Activated naive CD4-positive, alpha-beta T cell treated with anti-CD3 and anti-CD28 coated beads for 36 hours (primary cell): ENCODE data around the gene TEAD2. TPM values are rescaled to one million over a fixed set of nuclear protein-coding genes. Genes with fewer than 3 reads are reported as not detected.

Source experiments
- CTCF ChIA-PET: fragments of 350-600 bp; sonication (Branson Sonifier 250); formaldehyde crosslinking; loops from one replicate; lab custom pipeline; 2021; ENCODE audit warnings: antibody characterized with exemption; lab: Charles Lee
- DNase-seq: peaks from one replicate; pipeline ENCODE4 v3.0.0-alpha.2; 2020
- H3K27ac Mint-ChIP-seq: one replicate; pipeline ENCODE4 v1.8.0; 2021; ENCODE audit warnings: mild to moderate bottlenecking, mixed read lengths
- H3K27me3 Mint-ChIP-seq: one replicate; pipeline ENCODE4 v1.8.0; 2021; ENCODE audit warnings: low read depth, mixed read lengths
- H3K36me3 Mint-ChIP-seq: one replicate; pipeline ENCODE4 v1.8.0; 2021; ENCODE audit warnings: low read depth, mixed read lengths
- H3K4me1 Mint-ChIP-seq: one replicate; pipeline ENCODE4 v1.8.0; 2021; ENCODE audit warnings: low read depth, mixed read lengths
- H3K4me3 Mint-ChIP-seq: one replicate; pipeline ENCODE4 v1.8.0; 2021; ENCODE audit warnings: mild to moderate bottlenecking, moderate library complexity, mixed read lengths
- H3K9me3 Mint-ChIP-seq: one replicate; pipeline ENCODE4 v1.8.0; 2021; ENCODE audit warnings: mixed read lengths
- intact Hi-C: fragments of 100-400 bp; cut with micrococcal nuclease; formaldehyde crosslinking; loops from one replicate; pipeline ENCODE4 v1.15.1; 2023
- total RNA-seq, 2 experiments: library from RNA; stranded (reverse); gene quantifications; one replicate each; pipeline ENCODE4 v1.2.3, GENCODE V29; 2021

Gene TEAD2
- total RNA-seq, 2 experiments from 2014 or later, result 0.20 TPM; not detected in 1

DNA sequence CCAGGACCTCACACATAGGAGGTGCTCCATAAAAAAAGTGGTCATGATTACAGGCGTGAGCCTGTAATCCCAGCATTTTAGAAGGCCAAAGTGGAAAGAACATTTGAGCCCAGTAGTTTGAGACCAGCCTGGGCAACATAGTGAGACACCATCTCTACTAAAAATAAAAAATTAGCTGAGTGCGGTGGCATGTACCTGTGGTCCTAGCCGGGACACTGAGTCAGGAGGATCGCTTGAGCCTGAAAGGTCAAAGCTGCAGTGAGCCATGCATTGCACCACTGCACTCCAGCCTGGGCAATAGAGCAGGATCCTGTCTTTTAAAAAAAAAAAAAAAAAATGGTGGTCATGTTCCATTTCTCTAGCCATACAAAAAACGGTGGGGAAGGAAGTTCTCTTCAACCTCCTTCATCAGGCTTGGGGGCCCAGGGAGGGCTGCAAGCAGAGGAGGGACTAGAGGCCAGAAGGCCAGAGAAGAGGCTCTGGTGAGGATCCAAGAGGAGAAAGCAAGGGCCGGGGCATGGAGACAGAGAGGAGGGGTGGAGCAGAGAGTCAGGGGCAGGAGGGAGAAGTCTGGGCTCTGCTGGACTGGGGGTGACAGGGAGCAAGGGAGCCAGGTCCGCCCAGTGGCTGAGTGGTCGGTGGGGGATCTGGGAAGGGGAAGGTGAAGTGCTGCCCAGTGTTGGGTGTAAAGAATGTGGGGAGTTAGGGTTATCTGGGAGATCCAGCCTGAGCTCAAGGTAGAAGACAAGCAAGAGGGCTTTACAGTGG lies 34.7 kb upstream of the TEAD2 start:
- H3K36me3 Mint-ChIP-seq, result no peaks in the 10 kb centered on the region
- DNase-seq, result no peak
- intact Hi-C loops, result no loop called here
- no peak overlapping the region for H3K27ac Mint-ChIP-seq
- H3K9me3 Mint-ChIP-seq, result no peaks in the 10 kb centered on the region
- H3K4me1 Mint-ChIP-seq, result peaks cover 21% of the 10 kb centered on the region
- H3K4me3 Mint-ChIP-seq, result no peak overlapping the region
- peaks cover 3% of the 10 kb centered on the region for H3K27me3 Mint-ChIP-seq
- CTCF ChIA-PET, result no interaction called here

DNA sequence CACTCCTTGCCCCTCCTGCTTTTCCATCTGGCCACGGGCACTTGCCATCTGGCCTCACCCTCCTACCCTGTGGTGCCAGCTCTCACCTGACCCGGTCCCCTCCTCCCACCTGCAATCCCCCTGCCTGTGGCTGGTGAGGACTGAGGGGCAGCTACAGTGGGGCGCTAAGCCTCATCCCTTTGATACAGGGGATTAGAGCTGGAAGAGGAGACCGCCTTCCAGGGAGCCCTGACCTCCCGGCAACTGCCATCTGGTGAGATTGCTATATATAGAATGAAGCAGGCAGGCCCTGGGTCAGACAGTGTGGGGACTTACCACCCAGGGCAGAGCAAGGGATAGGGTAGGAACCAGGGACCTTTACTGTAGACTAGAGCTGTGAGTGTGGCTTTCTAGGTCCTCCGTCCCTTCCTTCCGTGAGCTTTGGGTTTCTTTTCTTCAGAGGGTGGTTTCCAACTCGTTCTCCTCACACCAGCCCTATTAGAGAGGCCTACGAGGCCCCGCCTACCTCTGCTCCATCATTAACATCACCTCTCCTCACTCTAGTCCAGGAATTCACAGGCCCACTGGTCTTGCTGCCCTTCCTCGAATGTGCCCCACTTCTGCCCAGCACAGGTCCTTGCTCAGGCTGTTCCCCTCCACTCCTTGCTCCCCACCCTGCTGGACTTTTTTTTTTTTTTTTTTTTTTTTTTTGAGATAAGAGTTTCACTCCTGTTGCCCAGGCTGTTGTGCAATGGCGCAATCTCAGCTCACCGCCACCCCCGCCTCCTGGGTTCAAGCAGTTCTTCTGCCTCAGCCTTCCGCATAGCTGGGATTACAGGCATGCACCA lies 33.6 kb upstream of the TEAD2 start:
- H3K4me3 Mint-ChIP-seq, result no peak overlapping the region

DNA sequence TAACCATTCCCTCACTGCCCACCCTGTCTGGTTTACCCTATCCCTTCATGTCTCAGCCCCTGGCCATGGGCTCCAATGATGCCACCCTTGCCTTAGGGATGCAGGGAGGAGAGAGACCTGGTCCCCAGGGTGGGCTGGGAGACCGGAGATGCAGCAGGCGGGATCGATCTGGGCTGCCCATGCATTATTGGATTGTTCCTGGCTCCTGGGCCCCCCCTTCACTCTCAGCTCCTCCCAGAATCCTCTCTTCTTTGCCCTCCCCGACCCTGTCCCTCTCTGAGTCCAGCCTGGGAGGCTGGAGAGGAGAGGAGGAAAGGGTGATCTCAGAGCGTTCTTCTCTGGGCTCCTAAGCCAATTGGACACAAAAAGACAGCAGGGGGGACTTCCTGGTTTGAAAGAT lies 31.7 kb upstream of the TEAD2 start:
- CTCF ChIA-PET, result interaction anchor here (0.6 to 1.1 kb wide), 8 partner anchors 27 to 603 kb away, joined by 3 to 5 read pairs (median 3); no protein-coding TSS in a partner anchor
- Mint-ChIP-seq H3K9me3 (no peaks in the 10 kb centered on the region), H3K4me1 (peaks cover 17% of the 10 kb centered on the region), H3K27me3 (peaks cover 3% of the 10 kb centered on the region), H3K4me3 (no peak overlapping the region), H3K36me3 (no peaks in the 10 kb centered on the region), H3K27ac (no peak overlapping the region)
- intact Hi-C loops, result loop anchor here (2.0 kb wide), 2 partner anchors 29 to 37 kb away; partner anchors contain the start of gene PTH2
- no peak for DNase-seq

More for the DNA sequence above, 33.6 kb upstream of the TEAD2 start:
- Mint-ChIP-seq H3K9me3 (no peaks in the 10 kb centered on the region), H3K27me3 (peaks cover 3% of the 10 kb centered on the region), H3K36me3 (no peaks in the 10 kb centered on the region), H3K27ac (no peak overlapping the region), H3K4me1 (peaks cover 22% of the 10 kb centered on the region)
- intact Hi-C loops, result no loop called here
- CTCF ChIA-PET, result no interaction called here
- no peak for DNase-seq

DNA sequence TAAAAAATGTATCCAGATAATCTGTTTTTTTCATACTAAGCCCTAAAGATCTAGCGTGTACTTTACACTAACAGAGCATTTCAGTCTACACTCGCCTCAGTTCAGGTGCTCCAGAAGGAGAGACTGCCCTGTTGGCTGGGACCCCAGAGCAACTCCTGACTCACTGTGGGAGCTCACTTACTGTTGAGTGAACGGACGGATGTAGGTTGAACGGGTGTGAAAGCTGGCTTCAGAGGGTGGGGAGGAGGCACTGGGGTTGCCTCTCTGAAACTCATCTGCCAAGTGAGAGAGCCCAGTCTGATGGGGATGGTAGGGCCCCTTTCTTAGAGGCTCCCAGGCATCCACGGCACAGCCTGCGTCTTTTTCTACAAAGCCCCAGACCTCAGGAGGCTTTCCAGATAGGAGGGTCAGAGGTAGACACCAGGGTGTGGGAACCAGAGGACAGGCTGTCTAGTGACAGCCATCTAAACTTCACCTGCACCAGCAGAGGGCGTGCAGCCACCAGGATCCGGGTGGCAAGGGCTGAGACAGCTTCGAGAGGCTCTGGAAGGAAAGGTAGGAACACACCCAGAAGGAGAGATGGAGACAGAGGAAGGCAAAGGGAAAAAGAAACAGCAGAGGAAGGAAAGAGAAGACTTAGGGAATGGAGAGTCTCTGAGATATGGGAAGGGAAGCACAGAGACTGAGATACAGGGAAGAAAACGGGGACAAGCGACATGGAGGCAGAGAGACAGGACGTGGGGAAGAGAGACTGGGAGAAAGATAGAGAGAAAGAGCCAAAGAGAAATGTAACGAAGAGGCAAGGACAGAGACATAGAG lies 29.6 kb upstream of the TEAD2 start:
- DNase-seq, result peak; percentile 88
- Mint-ChIP-seq H3K4me3 (no peak overlapping the region), H3K9me3 (no peaks in the 10 kb centered on the region), H3K27me3 (peaks cover 3% of the 10 kb centered on the region), H3K4me1 (peaks cover 15% of the 10 kb centered on the region), H3K27ac (no peak overlapping the region), H3K36me3 (no peaks in the 10 kb centered on the region)
- CTCF ChIA-PET, result interaction anchor here (0.6 to 4.0 kb wide), 18 partner anchors 11 to 157 kb away, joined by 3 to 18 read pairs (median 4); partner anchors contain the start of genes GFY and PIH1D1
- intact Hi-C loops, result loop anchor here (1.0 to 2.0 kb wide), 5 partner anchors 31 to 83 kb away; partner anchors contain the start of genes FLT3LG and PTH2

DNA sequence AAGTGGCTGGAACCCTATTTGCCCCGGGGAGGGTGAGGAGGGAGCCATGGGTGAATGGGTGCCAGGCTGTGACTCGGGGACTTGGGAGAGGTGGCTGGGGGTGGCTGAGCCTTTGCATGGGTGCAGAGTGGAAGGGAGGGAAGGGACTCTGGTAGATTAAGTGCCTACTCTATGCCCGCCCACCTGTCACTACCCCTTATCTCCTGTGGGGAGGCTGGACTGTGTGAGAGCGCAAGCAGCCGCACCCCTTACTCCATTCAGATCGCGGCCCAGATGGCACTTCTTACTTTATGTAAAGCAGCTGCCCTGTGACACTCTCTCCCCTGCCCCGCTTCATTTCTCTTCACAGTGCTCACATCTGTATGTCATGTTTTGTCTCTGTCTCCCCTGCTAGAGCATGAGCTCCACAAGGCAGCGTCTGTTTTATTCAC lies 28.7 kb upstream of the TEAD2 start:
- intact Hi-C loops, result no loop called here
- no peaks in the 10 kb centered on the region for H3K36me3 Mint-ChIP-seq
- peaks cover 15% of the 10 kb centered on the region for H3K4me1 Mint-ChIP-seq
- H3K27ac Mint-ChIP-seq, result no peak overlapping the region
- DNase-seq, result no peak
- CTCF ChIA-PET, result interaction anchor here (0.6 to 4.0 kb wide), 15 partner anchors 10 to 120 kb away, joined by 3 to 18 read pairs (median 4); partner anchors contain the start of genes GFY and PIH1D1
- H3K4me3 Mint-ChIP-seq, result no peak overlapping the region
- no peaks in the 10 kb centered on the region for H3K9me3 Mint-ChIP-seq
- peaks cover 3% of the 10 kb centered on the region for H3K27me3 Mint-ChIP-seq

DNA sequence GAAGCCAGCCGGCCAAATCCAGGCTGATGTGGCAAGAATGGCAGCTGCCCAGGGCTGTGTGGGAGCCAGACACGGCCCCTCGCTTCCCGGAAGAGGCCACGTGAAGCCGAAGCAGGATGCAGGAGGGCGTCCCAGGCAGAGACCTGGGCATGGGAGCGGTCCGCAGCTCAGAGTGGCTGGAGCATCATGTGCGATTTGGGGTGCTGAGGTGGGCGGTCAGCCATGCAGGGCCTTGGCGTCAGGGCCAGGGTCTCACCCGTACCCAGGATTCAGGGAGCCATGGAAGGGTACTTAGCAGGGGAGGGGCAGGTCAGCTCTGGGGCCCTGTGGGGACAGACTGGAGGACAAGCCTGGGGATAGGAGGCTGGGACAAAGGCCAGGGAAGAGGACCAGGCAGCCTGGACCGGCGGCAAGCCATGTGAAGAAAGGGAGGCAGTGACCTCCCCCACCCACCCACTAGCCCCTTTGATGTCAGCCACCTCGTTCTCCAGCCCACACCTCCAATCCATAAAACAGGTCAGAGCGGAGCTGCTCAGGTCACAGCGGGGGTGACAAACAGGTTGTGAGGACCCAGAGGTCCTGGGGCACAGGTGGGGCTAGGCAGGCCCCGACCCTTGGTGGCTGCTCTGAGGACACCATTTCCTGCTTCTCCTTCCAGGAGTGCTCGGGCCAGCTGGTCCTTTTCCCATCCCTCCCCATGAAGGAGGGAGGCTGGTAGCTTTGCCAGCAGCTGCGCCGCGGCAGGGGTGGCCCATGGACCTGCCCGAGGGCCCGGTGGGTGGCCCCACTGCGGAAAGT lies 28.1 kb upstream of the TEAD2 start:
- Mint-ChIP-seq H3K27ac (no peak overlapping the region), H3K4me3 (no peak overlapping the region), H3K36me3 (no peaks in the 10 kb centered on the region), H3K9me3 (no peaks in the 10 kb centered on the region), H3K27me3 (peaks cover 3% of the 10 kb centered on the region), H3K4me1 (peaks cover 15% of the 10 kb centered on the region)
- intact Hi-C loops, result no loop called here
- CTCF ChIA-PET, result interaction anchor here (0.8 to 4.0 kb wide), 11 partner anchors 19 to 176 kb away, joined by 3 to 18 read pairs (median 3); partner anchors contain the start of gene PIH1D1
- no peak for DNase-seq

DNA sequence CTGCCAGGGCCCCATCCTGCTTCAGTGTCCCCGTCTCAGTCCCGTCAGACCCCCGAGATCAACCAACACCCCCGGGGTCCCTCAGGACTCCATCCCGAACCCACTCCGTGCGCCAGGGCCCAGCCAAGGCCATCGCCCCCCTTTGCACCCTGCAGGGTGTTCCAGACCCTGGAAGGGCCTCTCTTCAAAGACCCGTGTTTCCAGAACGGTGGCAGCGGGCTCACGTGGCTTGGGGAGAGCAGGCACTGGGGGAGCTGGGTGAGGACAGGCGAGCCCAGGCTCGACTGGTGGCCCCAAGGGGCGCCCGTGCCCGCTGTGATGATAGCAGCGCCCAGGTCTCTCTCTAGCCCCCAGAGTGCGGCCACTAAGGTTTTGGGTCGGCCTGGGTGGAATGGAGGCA lies 27.2 kb upstream of the TEAD2 start:
- Mint-ChIP-seq H3K27me3 (peaks cover 3% of the 10 kb centered on the region), H3K36me3 (no peaks in the 10 kb centered on the region), H3K4me1 (peaks cover 15% of the 10 kb centered on the region), H3K9me3 (no peaks in the 10 kb centered on the region), H3K27ac (no peak overlapping the region), H3K4me3 (peak overlapping the region; percentile 4)
- intact Hi-C loops, result loop anchor here (2.0 kb wide), 1 partner anchor 55 kb away; the partner anchor contains the start of gene CD37
- CTCF ChIA-PET, result interaction anchor here (1.1 to 4.0 kb wide), 3 partner anchors 56 to 177 kb away, joined by 3 to 18 read pairs (median 3); no protein-coding TSS in a partner anchor
- no peak for DNase-seq

DNA sequence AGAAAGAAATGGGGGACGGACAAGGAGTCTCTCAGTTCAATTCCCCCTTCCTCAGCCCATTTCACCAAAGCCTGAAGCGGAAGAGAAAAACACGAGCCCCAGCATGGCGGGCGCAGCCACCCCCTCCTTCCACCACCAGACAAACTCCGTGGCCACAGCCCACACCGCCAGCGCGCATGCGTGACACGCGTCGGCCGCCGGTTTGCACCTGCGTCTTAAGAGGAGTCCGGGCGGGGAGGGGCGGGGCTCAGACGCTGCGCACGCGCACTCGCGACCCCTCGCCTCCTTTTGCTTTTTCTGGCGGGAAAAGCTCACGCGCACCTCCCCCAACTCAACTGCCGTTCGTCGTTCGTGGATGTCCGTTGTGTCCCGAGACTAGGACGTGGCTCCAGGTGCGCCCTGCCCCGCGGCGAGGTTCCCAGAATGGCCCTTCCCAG lies 25.7 kb upstream of the TEAD2 start, which contains the start of gene KASH5:
KASH5 (plus strand) TSS at position 314 of the 437 bp plus-strand sequence. CDS start 2,635 bp downstream, outside the sequence.
- Mint-ChIP-seq H3K4me3 (peak within 1 kb of the TSS; percentile 68), H3K27ac (peak within 1 kb of the TSS; percentile 86), H3K4me1 (peaks cover 15% of the 10 kb centered on the region), H3K27me3 (peaks cover 3% of the 10 kb centered on the region), H3K36me3 (no peaks in the 10 kb centered on the region), H3K9me3 (no peaks in the 10 kb centered on the region)
- CTCF ChIA-PET, result interaction anchor here (0.6 to 1.3 kb wide), 2 partner anchors 83 to 88 kb away, joined by 3 to 4 read pairs; no protein-coding TSS in a partner anchor
- intact Hi-C loops, result loop anchor here (1.0 to 2.0 kb wide), 2 partner anchors 53 to 82 kb away; partner anchors contain the start of gene CD37
- peak; percentile 95 for DNase-seq

DNA sequence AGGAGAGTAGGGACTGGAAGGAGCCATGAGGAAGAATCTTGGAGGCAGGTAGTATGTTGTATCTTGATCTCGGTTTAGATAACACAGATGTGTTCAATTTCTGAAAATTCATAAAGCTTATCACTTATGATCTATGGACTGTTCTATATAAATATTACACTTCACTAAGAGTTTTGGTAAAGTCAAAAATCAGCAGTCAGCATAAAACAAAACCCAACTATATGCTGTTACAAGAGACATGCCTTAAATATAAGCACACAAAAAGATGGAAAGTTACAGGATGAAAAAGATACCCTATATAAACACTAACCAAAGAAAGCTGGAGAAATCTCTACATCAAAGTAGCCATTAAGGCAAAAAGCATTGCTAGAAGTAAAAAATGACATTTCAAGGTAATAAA lies 21.4 kb upstream of the TEAD2 start:
- DNase-seq, result no peak
- no peaks in the 10 kb centered on the region for H3K36me3 Mint-ChIP-seq
- CTCF ChIA-PET, result interaction anchor here (0.7 kb wide), 1 partner anchor 659 kb away, joined by 6 read pairs; no protein-coding TSS in a partner anchor
- peaks cover 3% of the 10 kb centered on the region for H3K9me3 Mint-ChIP-seq
- no peak overlapping the region for H3K4me3 Mint-ChIP-seq
- H3K27ac Mint-ChIP-seq, result no peak overlapping the region
- intact Hi-C loops, result no loop called here
- peaks cover 9% of the 10 kb centered on the region for H3K4me1 Mint-ChIP-seq
- H3K27me3 Mint-ChIP-seq, result no peaks in the 10 kb centered on the region

DNA sequence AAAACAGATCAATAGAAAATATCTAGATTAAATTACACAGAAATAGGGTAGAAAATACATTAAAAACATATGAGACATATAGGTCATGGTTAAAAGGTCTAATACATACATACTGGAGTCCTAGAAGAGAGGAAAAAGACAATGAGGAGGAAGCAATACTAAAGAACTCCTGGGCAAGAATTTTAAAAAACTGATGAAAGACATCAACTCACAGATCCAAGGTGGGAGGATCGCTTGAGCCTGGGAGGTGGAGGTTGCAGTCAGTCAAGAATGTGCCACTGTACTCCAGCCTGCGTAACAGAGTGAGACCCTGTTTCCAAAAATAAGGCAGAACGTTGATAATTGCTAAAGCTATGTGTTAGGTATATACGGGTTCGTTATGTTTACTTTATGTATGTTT lies 20.4 kb upstream of the TEAD2 start:
- intact Hi-C loops, result no loop called here
- Mint-ChIP-seq H3K27me3 (no peaks in the 10 kb centered on the region), H3K4me3 (no peak overlapping the region), H3K9me3 (peaks cover 3% of the 10 kb centered on the region), H3K4me1 (peaks cover 3% of the 10 kb centered on the region), H3K27ac (no peak overlapping the region), H3K36me3 (no peaks in the 10 kb centered on the region)
- DNase-seq, result no peak
- CTCF ChIA-PET, result interaction anchor here (0.7 to 1.2 kb wide), 2 partner anchors 30 to 658 kb away, joined by 3 to 6 read pairs; no protein-coding TSS in a partner anchor
